GM12878 (cell line): ENCODE results near the gene UCHL5. TPM values are rescaled to one million over a fixed set of nuclear protein-coding genes. Genes with fewer than 3 reads are reported as not detected.

Experiments
- ATAC-seq: fragments of 200-7000 bp; cut with Tn5 transposase; 3 replicates; pipeline ENCODE4 v1.9.1; 2020; ENCODE audit warnings: mild to moderate bottlenecking, moderate library complexity
- BruUV-seq: library from RNA; stranded (reverse); fragments of 400-500 nt; replicated peaks from 2 replicates; lab custom pipeline; 2021; lab: Mats Ljungman, UMichigan
- CTCF ChIA-PET: fragments of 300-600 bp; sonication (Branson Sonifier 250); formaldehyde crosslinking; extraction: SDS; loops from one replicate; lab custom pipeline; 2021; ENCODE audit warnings: inconsistent platforms; lab: Yijun Ruan, JAX
- POLR2A ChIA-PET: fragments of 350-600 bp; formaldehyde crosslinking; extraction: SDS; loops from one replicate; lab custom pipeline; 2021; ENCODE audit warnings: inconsistent platforms; lab: Charles Lee
- RAD21 ChIA-PET: fragments of 300-600 bp; sonication (Branson Sonifier 250); formaldehyde crosslinking; loops from one replicate; lab custom pipeline; 2023; ENCODE audit warnings: antibody characterized with exemption; ENCODE audit not compliant: unreplicated experiment; lab: Charles Lee
- SMC1A ChIA-PET: fragments of 300-600 bp; sonication (Branson Sonifier 250); formaldehyde crosslinking; loops from one replicate; lab custom pipeline; 2023; ENCODE audit not compliant: unreplicated experiment, uncharacterized antibody; lab: Charles Lee
- DNase-seq: peaks from one replicate; pipeline ENCODE4 v3.0.0-alpha.2; 2011; ENCODE audit warnings: low read depth, low spot score
- FAIRE-seq: peaks from 3 replicates; lab custom pipeline; 2011; peaks lifted over from hg19 to GRCh38; lab: Jason Lieb, UNC
- H2AFZ ChIP-seq: 2 replicates; pipeline ENCODE4 v1.6.0; 2011; ENCODE audit warnings: low read depth, low read length, control low read depth; ENCODE audit not compliant: control insufficient read depth
- H3K27ac ChIP-seq: 2 replicates; pipeline ENCODE4 v1.5.1; 2011; ENCODE audit warnings: control low read depth; ENCODE audit not compliant: control insufficient read depth, insufficient read depth
- H3K27me3 ChIP-seq, 2 experiments: replicated peaks in 1 of 2; 2 replicates each; pipeline versions ENCODE4 v1.6.0 to v1.6.1; 2011; ENCODE audit warnings: low read length in 1 of 2; ENCODE audit not compliant: control insufficient read depth in 2 of 2, insufficient read depth in 2 of 2
- H3K36me3 ChIP-seq, 2 experiments: 2 replicates each; pipeline ENCODE4 v1.5.1; 2011; ENCODE audit warnings: low read length in 1 of 2; ENCODE audit not compliant: control insufficient read depth in 2 of 2, insufficient read depth in 2 of 2
- H3K4me1 ChIP-seq: 2 replicates; pipeline ENCODE4 v1.6.1; 2011; ENCODE audit warnings: mild to moderate bottlenecking, low read length, moderate library complexity, mixed read lengths; ENCODE audit not compliant: control insufficient read depth, insufficient read depth
- H3K4me2 ChIP-seq: 2 replicates; pipeline ENCODE4 v1.6.0; 2011; ENCODE audit warnings: control low read depth; ENCODE audit not compliant: control insufficient read depth, insufficient read depth
- H3K4me3 ChIP-seq: fragments of 200-600 bp; sonication (generic); 2 replicates; pipeline ENCODE4 v1.5.1; 2016
- H3K79me2 ChIP-seq: 2 replicates; pipeline ENCODE4 v1.6.0; 2011; ENCODE audit warnings: low read length; ENCODE audit not compliant: control insufficient read depth, insufficient read depth
- H3K9ac ChIP-seq: 2 replicates; pipeline ENCODE4 v1.8.0; 2011; ENCODE audit warnings: low read length, control low read depth, mixed read lengths; ENCODE audit not compliant: control insufficient read depth, insufficient read depth
- H3K9me3 ChIP-seq: replicated peaks from 3 replicates; pipeline ENCODE4 v1.5.1; 2011; ENCODE audit warnings: mild to moderate bottlenecking, low read length; ENCODE audit not compliant: control insufficient read depth, insufficient read depth
- H4K20me1 ChIP-seq: 2 replicates; pipeline ENCODE4 v1.6.0; 2011; ENCODE audit not compliant: control insufficient read depth, insufficient read depth
- EGR1 ChIP-seq, 2 experiments: IDR thresholded peaks; 1 replicate in 1 of 2; 2 replicates in 1 of 2; pipeline ENCODE4 v1.6.1; 2011 to 2012; ENCODE audit warnings: low read depth in 2 of 2, low read length in 2 of 2, borderline replicate concordance in 1 of 2, mild to moderate bottlenecking in 1 of 2, moderate library complexity in 1 of 2
- IKZF2 ChIP-seq, 2 experiments: fragments of 450-650 bp; IDR thresholded peaks; 2 replicates each; pipeline ENCODE4 v1.6.1; 2017; ENCODE audit warnings: mild to moderate bottlenecking in 2 of 2, moderate library complexity in 2 of 2
- KDM1A ChIP-seq: fragments of 200-600 bp; sonication (generic); IDR thresholded peaks from 2 replicates; pipeline ENCODE4 v1.6.1; 2016; ENCODE audit warnings: borderline replicate concordance
- MEF2B ChIP-seq: fragments of 450-650 bp; IDR thresholded peaks from 2 replicates; pipeline ENCODE4 v1.6.1; 2018; ENCODE audit warnings: mild to moderate bottlenecking, moderate library complexity; ENCODE audit not compliant: partially characterized antibody, poor library complexity, severe bottlenecking
- NBN ChIP-seq: fragments of 450-650 bp; IDR thresholded peaks from 2 replicates; pipeline ENCODE4 v1.6.1; 2016
- RAD21 ChIP-seq: IDR thresholded peaks from 2 replicates; pipeline ENCODE4 v1.6.1; 2011; ENCODE audit warnings: mild to moderate bottlenecking, low read depth, low read length, moderate library complexity; ENCODE audit not compliant: insufficient read depth
- SIN3A ChIP-seq: IDR thresholded peaks from 2 replicates; pipeline ENCODE4 v1.6.1; 2012; ENCODE audit warnings: low read depth, low read length, improper control_type of control experiment
- SMC3 ChIP-seq: IDR thresholded peaks from 2 replicates; pipeline ENCODE4 v1.6.1; 2011; ENCODE audit warnings: low read length, improper control_type of control experiment, borderline replicate concordance
- ZNF24 ChIP-seq: fragments of 450-650 bp; IDR thresholded peaks from 2 replicates; pipeline ENCODE4 v1.6.1; 2017; ENCODE audit warnings: antibody characterized with exemption, mild to moderate bottlenecking
- WGBS: methylation state at CpG from one replicate; pipeline ENCODE4 v1.1.6; 2016; ENCODE audit warnings: low lambda C conversion rate; ENCODE audit not compliant: insufficient replicate concordance, insufficient coverage; ENCODE audit errors: missing lambda C conversion rate; 5-methylcytosine and 5-hydroxymethylcytosine counted together
- in situ Hi-C: fragments of 300-500 bp; cut with MboI; formaldehyde crosslinking; loops from 9 replicates; pipeline ENCODE4 v1.14.3; 2018; ENCODE audit warnings: mixed read lengths
- intact Hi-C: fragments of 100-400 bp; cut with micrococcal nuclease; formaldehyde crosslinking; loops from one replicate; pipeline ENCODE4 v1.14.2; 2022; ENCODE audit not compliant: unreplicated experiment
- polyA plus RNA-seq, 11 experiments: library from polyadenylated mRNA; depleted of rRNA in 4 of 11; unstranded in 6 of 11; stranded (reverse) in 5 of 11; fragments of >200 nt; fragmentation: Nextera tagmentation in 4 of 11; fragmentation: Illumina TruSeq in 1 of 11; extraction: Ambion mirVana in 4 of 11; extraction: Trizol in 1 of 11; gene quantifications; 1 replicate in 1 of 11; 2 replicates in 10 of 11; pipeline versions ENCODE4 v1.2.1 to v1.2.3, GENCODE V29; 2011 to 2016; ENCODE audit warnings: inconsistent platforms in 2 of 11, missing spikeins in 2 of 11, low read depth in 1 of 11
- total RNA-seq, 4 experiments: library from RNA; depleted of rRNA in 3 of 4; stranded (reverse); fragments of >200 nt in 3 of 4; fragmentation: Illumina TruSeq in 1 of 4; extraction: Trizol in 1 of 4; gene quantifications; 2 replicates each; pipeline versions ENCODE4 v1.2.1 to v1.2.3, GENCODE V29; 2013 to 2021
- TF ChIP-seq, protein P1 (sequence below): IDR thresholded peaks from 2 replicates; pipeline ENCODE4 v1.6.1; 2011; ENCODE audit warnings: mild to moderate bottlenecking, low read depth, low read length, moderate library complexity; ENCODE audit not compliant: insufficient replicate concordance
- TF ChIP-seq, protein P2 (sequence below): fragments of 450-650 bp; IDR thresholded peaks from 2 replicates; pipeline ENCODE4 v1.6.1; 2017; ENCODE audit warnings: low read depth, mild to moderate bottlenecking, moderate library complexity
- TF ChIP-seq, protein P3 (sequence below): IDR thresholded peaks from 2 replicates; pipeline ENCODE4 v1.6.1; 2012; ENCODE audit warnings: mild to moderate bottlenecking, low read depth, low read length

UCHL5 gene
- total and polyA plus RNA-seq, 10 of the 15 experiments (the other 5 are each of a cell fraction or from before 2014, with no cell fraction given): 30.1 to 179 (median 60.1) TPM

DNA sequence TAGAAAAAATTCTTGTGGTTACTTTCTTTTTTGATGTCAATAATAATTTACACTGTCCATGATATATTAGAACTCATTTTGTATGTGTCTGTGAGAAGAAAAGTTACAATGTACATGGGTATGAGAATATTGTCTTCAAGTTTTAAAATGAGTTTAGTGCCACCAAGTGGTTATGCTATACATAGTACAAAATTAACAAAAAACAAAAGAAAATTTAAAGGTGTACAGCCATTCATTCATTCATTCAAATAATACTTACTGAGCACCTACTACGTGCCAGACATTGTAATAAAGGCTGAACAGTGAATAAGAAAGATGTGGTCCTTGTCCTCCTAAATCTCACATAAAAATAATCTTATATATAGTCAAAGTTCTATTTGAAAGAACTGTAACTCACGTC lies 27.7 kb downstream of the UCHL5 start:
- intact Hi-C loops: loop anchor here (5.0 kb wide), 1 partner anchor 559 kb away; no protein-coding TSS in a partner anchor
- DNase-seq (no peak), FAIRE-seq (no peak), ATAC-seq (peak; percentile 84)
- H3K4me1 ChIP-seq: no peaks in the 10 kb centered on the region
- in situ Hi-C loops: no loop called here
- peaks cover 20% of the 10 kb centered on the region for H3K79me2 ChIP-seq
- no peak overlapping the region for H3K27ac ChIP-seq
- H3K27me3 ChIP-seq: no peaks in the 10 kb centered on the region
- ChIA-PET SMC1A (interaction anchor here (1.0 to 1.6 kb wide), 6 partner anchors 12 to 562 kb away, joined by 3 to 8 read pairs (median 4); no protein-coding TSS in a partner anchor), POLR2A (no interaction called here), CTCF (interaction anchor here (0.6 to 1.9 kb wide), 13 partner anchors 9 to 559 kb away, joined by 3 to 12 read pairs (median 5); partner anchors contain the start of gene CDC73), RAD21 (interaction anchor here (1.0 to 1.3 kb wide), 5 partner anchors 17 to 557 kb away, joined by 3 to 5 read pairs (median 4); no protein-coding TSS in a partner anchor)
- H3K9ac ChIP-seq: no peak overlapping the region
- no TSS peak for BruUV-seq
- H3K4me3 ChIP-seq: no peak overlapping the region
- H3K36me3 ChIP-seq: peaks cover 0 to 10% of the 10 kb centered on the region in 2 experiments; a peak in 1 of 4 replicates
- H4K20me1 ChIP-seq: no peaks in the 10 kb centered on the region
- H3K4me2 ChIP-seq: no peak overlapping the region
- no peaks in the 10 kb centered on the region; the same call in 2 of the 3 replicates for H3K9me3 ChIP-seq
- no peak overlapping the region for H2AFZ ChIP-seq
- 65% methylated on average over 2 of the region's 2 CpGs for WGBS
- TF ChIP-seq, protein P1, sequence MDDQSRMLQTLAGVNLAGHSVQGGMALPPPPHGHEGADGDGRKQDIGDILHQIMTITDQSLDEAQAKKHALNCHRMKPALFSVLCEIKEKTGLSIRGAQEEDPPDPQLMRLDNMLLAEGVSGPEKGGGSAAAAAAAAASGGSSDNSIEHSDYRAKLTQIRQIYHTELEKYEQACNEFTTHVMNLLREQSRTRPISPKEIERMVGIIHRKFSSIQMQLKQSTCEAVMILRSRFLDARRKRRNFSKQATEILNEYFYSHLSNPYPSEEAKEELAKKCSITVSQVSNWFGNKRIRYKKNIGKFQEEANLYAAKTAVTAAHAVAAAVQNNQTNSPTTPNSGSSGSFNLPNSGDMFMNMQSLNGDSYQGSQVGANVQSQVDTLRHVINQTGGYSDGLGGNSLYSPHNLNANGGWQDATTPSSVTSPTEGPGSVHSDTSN: no peak
- no peak for TF ChIP-seq KDM1A
- TF ChIP-seq MEF2B: no peak
- no peak for TF ChIP-seq NBN
- 0 out of 2 replicates have a peak, but pooled peaks have one; percentile 7 for TF ChIP-seq RAD21
- TF ChIP-seq SMC3: peak; percentile 32; the same call in 1 of the 2 replicates
- TF ChIP-seq, protein P2, sequence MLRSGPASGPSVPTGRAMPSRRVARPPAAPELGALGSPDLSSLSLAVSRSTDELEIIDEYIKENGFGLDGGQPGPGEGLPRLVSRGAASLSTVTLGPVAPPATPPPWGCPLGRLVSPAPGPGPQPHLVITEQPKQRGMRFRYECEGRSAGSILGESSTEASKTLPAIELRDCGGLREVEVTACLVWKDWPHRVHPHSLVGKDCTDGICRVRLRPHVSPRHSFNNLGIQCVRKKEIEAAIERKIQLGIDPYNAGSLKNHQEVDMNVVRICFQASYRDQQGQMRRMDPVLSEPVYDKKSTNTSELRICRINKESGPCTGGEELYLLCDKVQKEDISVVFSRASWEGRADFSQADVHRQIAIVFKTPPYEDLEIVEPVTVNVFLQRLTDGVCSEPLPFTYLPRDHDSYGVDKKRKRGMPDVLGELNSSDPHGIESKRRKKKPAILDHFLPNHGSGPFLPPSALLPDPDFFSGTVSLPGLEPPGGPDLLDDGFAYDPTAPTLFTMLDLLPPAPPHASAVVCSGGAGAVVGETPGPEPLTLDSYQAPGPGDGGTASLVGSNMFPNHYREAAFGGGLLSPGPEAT: no peak
- no peak for TF ChIP-seq IKZF2 (IDR thresholded peaks at IDR 0.05)
- no peak for TF ChIP-seq EGR1 (IDR thresholded peaks at IDR 0.05; ENCODE audit: borderline replicate concordance in 1 of 2, low read depth in 2 of 2, low read length in 2 of 2)
- TF ChIP-seq SIN3A: no peak
- peak; percentile 95 for TF ChIP-seq ZNF24
- TF ChIP-seq, protein P3, sequence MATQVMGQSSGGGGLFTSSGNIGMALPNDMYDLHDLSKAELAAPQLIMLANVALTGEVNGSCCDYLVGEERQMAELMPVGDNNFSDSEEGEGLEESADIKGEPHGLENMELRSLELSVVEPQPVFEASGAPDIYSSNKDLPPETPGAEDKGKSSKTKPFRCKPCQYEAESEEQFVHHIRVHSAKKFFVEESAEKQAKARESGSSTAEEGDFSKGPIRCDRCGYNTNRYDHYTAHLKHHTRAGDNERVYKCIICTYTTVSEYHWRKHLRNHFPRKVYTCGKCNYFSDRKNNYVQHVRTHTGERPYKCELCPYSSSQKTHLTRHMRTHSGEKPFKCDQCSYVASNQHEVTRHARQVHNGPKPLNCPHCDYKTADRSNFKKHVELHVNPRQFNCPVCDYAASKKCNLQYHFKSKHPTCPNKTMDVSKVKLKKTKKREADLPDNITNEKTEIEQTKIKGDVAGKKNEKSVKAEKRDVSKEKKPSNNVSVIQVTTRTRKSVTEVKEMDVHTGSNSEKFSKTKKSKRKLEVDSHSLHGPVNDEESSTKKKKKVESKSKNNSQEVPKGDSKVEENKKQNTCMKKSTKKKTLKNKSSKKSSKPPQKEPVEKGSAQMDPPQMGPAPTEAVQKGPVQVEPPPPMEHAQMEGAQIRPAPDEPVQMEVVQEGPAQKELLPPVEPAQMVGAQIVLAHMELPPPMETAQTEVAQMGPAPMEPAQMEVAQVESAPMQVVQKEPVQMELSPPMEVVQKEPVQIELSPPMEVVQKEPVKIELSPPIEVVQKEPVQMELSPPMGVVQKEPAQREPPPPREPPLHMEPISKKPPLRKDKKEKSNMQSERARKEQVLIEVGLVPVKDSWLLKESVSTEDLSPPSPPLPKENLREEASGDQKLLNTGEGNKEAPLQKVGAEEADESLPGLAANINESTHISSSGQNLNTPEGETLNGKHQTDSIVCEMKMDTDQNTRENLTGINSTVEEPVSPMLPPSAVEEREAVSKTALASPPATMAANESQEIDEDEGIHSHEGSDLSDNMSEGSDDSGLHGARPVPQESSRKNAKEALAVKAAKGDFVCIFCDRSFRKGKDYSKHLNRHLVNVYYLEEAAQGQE: no peak
